ENCODE results near the gene XYLT1.

The XYLT1 gene

GRCh38 chr16:17204644-17205043 is 266.1 kb downstream of the XYLT1 start:
- ChIA-PET CTCF (no interaction called here), POLR2A (no interaction called here)
- H3K4me1 ChIP-seq (ENCODE audit: control insufficient read depth, insufficient read depth, low read length): no peaks in the 10 kb centered on the region
- no peak overlapping the region for H3K27ac ChIP-seq (ENCODE audit: extremely low read depth, low read depth, low read length)
- H3K36me3 ChIP-seq (ENCODE audit: control insufficient read depth in 2 of 2, insufficient read depth in 1 of 2, low read length in 2 of 2): no peaks in the 10 kb centered on the region
- H3K9me3 ChIP-seq (ENCODE audit: control insufficient read depth, insufficient read depth, low read depth, low read length): no peaks in the 10 kb centered on the region
- TF ChIP-seq ZFP3 (tag by site-specific recombination; IDR thresholded peaks at IDR 0.05; ENCODE audit: low read depth) (no peak), ZNF664 (tag by site-specific recombination; IDR thresholded peaks at IDR 0.05) (no peak)
- no peak overlapping the region for H3K4me3 ChIP-seq (ENCODE audit: low read depth, low read length)

GRCh38 chr16:17204206-17204605 is 266.6 kb downstream of the XYLT1 start:
- ChIA-PET POLR2A (interaction anchor here (0.6 kb wide), 1 partner anchor 11 kb away, joined by 4 read pairs; no protein-coding TSS in a partner anchor), CTCF (interaction anchor here (0.6 to 0.7 kb wide), 2 partner anchors 10 to 490 kb away, joined by 6 read pairs; no protein-coding TSS in a partner anchor)
- no peaks in the 10 kb centered on the region for H3K36me3 ChIP-seq (ENCODE audit: control insufficient read depth in 2 of 2, insufficient read depth in 1 of 2, low read length in 2 of 2)
- TF ChIP-seq ZNF132 (tag by site-specific recombination; IDR thresholded peaks at IDR 0.05; ENCODE audit: borderline replicate concordance) (no peak), ZBTB11 (tag by site-specific recombination; conservative IDR thresholded peaks at IDR 0.05; ENCODE audit: low read depth) (no peak), ZNF221 (tag by site-specific recombination; IDR thresholded peaks at IDR 0.05; ENCODE audit: borderline replicate concordance) (no peak), ZNF266 (tag by site-specific recombination; IDR thresholded peaks at IDR 0.05; ENCODE audit: low read depth) (no peak), ZBTB48 (tag by site-specific recombination; IDR thresholded peaks at IDR 0.05) (no peak), ZNF114 (tag by site-specific recombination; IDR thresholded peaks at IDR 0.05) (no peak), ZNF404 (tag by site-specific recombination; IDR thresholded peaks at IDR 0.05) (no peak), ZNF473 (tag by site-specific recombination; IDR thresholded peaks at IDR 0.05) (no peak), HOXA7 (CRISPR knock-in tag; IDR thresholded peaks at IDR 0.05; ENCODE audit: borderline replicate concordance) (no peak), ZNF514 (tag by site-specific recombination; IDR thresholded peaks at IDR 0.05) (no peak), REPIN1 (tag by site-specific recombination; IDR thresholded peaks at IDR 0.05; ENCODE audit: low read depth) (no peak), ZNF654 (tag by site-specific recombination; IDR thresholded peaks at IDR 0.05; ENCODE audit: low read depth) (no peak)
- H3K4me1 ChIP-seq (ENCODE audit: control insufficient read depth, insufficient read depth, low read length): no peaks in the 10 kb centered on the region
- no peak overlapping the region for H3K4me3 ChIP-seq (ENCODE audit: low read depth, low read length)
- H3K9me3 ChIP-seq (ENCODE audit: control insufficient read depth, insufficient read depth, low read depth, low read length): no peaks in the 10 kb centered on the region
- H3K27ac ChIP-seq (ENCODE audit: extremely low read depth, low read depth, low read length): no peak overlapping the region

- no peaks in the 10 kb centered on the region for H3K36me3 ChIP-seq (ENCODE audit: control insufficient read depth in 2 of 2, insufficient read depth in 1 of 2, low read length in 2 of 2)
- POLR2A ChIA-PET: no interaction called here
- CTCF ChIA-PET: no interaction called here
- H3K9me3 ChIP-seq (ENCODE audit: control insufficient read depth, insufficient read depth, low read depth, low read length): no peaks in the 10 kb centered on the region
- no peaks in the 10 kb centered on the region for H3K4me1 ChIP-seq (ENCODE audit: control insufficient read depth, insufficient read depth, low read length)
- H3K4me3 ChIP-seq (ENCODE audit: low read depth, low read length): no peak overlapping the region
- TF ChIP-seq YY1 (tag by site-specific recombination; IDR thresholded peaks at IDR 0.05): no peak
- no peak for TF ChIP-seq ZNF555 (tag by site-specific recombination; conservative IDR thresholded peaks at IDR 0.05)
- TF ChIP-seq ZNF366 (tag by site-specific recombination; conservative IDR thresholded peaks at IDR 0.05): peak; percentile 47; the same call in 1 of the 2 replicates
- TF ChIP-seq TRIM28 (IDR thresholded peaks at IDR 0.05; ENCODE audit: borderline replicate concordance, low read length): no peak
- no peak overlapping the region for H3K27ac ChIP-seq (ENCODE audit: extremely low read depth, low read depth, low read length)
Measured at GRCh38 chr16:17203424-17203823, 267.3 kb downstream of the XYLT1 start.

Data from HEK293 (cell line).